Measurements from ENCODE around the gene PHF20.
A peak's percentile ranks its signal among the peaks of the same experiment; 100 is the strongest.

GRCh38 chr20:35954200-35954906 is 182.5 kb downstream of the PHF20 start, which contains the start of gene SCAND1:
- peak; percentile 47 for TF ChIP-seq YY1 (IDR thresholded peaks at IDR 0.05; ENCODE audit: insufficient read depth, insufficient read length)
- TF ChIP-seq ZNF274 (IDR thresholded peaks at IDR 0.05; ENCODE audit: low read depth, low read length): no peak
